Measurements from ENCODE around the gene SH3BGRL. TPM values are rescaled to one million over a fixed set of nuclear protein-coding genes. Genes with fewer than 3 reads are reported as not detected.

Gene SH3BGRL
- total RNA-seq, 4 donors from 2014 or later: 95.9 to 151 (median 113) TPM

DNA sequence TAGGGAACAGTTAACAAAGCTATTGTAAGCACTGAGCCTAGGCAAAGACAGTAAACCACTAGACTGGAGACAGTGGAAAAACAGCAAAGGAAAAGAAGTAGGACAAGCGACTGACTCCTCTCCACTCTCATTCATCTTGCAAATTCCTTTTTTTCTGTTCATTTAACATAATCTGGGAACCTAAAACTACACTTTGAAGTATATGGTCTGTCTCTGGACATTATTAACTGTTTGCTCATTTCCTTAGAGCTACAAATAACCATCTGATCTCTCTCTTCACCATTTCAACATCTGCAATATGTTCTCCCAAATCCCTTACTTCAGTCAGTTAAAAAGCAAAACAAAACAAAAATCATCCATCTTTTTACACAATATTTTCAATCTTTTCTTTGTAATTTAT is 831 bp upstream of the SH3BGRL start:
- Histone ChIP-seq H3K4me1 (peaks cover 0 to 5% (median 0%) of the 10 kb centered on the region in 4 donors), H3K9me3 (no peaks in the 10 kb centered on the region), H3K27me3 (no peaks in the 10 kb centered on the region), H3K4me3 (peak overlapping the region in 3 of 4 donors; percentile 29 to 64 (median 37)), H3K36me3 (no peaks in the 10 kb centered on the region), H3K27ac (peak overlapping the region; percentile 67 to 86 (median 74))
- no peak for DNase-seq (ENCODE audit: low spot score in 2 of 2)
- no peak for TF ChIP-seq POLR2A (IDR thresholded peaks at IDR 0.05)
- TF ChIP-seq, protein P1, sequence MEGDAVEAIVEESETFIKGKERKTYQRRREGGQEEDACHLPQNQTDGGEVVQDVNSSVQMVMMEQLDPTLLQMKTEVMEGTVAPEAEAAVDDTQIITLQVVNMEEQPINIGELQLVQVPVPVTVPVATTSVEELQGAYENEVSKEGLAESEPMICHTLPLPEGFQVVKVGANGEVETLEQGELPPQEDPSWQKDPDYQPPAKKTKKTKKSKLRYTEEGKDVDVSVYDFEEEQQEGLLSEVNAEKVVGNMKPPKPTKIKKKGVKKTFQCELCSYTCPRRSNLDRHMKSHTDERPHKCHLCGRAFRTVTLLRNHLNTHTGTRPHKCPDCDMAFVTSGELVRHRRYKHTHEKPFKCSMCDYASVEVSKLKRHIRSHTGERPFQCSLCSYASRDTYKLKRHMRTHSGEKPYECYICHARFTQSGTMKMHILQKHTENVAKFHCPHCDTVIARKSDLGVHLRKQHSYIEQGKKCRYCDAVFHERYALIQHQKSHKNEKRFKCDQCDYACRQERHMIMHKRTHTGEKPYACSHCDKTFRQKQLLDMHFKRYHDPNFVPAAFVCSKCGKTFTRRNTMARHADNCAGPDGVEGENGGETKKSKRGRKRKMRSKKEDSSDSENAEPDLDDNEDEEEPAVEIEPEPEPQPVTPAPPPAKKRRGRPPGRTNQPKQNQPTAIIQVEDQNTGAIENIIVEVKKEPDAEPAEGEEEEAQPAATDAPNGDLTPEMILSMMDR (IDR thresholded peaks at IDR 0.05): no peak
- TF ChIP-seq EP300 (IDR thresholded peaks at IDR 0.05): no peak
- WGBS, 2 donors: 10 to 42% methylated on average over 1 of the region's 1 CpG

DNA sequence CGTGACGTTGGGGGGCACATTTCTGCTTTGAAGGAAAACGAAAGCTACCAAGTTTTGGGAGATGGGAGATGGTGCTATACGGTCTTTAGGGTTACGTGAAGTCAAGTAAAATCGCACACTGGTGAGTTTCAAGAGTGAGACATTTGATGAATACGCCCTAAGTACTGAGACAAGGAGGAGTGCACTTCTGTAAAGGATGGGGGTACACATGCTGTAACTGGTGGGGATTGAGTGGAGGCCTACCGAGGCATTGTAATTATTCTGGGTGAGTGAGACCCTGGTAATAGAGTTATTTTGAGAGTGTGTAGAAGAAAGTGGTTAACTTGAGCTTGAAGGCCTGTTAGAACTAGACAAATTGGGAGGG is 536 bp downstream of the SH3BGRL start:
- TF ChIP-seq POLR2A (IDR thresholded peaks at IDR 0.05): no peak
- TF ChIP-seq EP300 (IDR thresholded peaks at IDR 0.05): no peak
- H3K9me3 ChIP-seq: no peaks in the 10 kb centered on the region
- peak overlapping the region; percentile 29 to 64 (median 43) for H3K4me3 ChIP-seq
- WGBS, 2 donors: 0 to 32% methylated on average over 7 to 8 of the region's 8 CpGs
- peak overlapping the region; percentile 67 to 86 (median 74) for H3K27ac ChIP-seq
- H3K36me3 ChIP-seq: no peaks in the 10 kb centered on the region
- DNase-seq (ENCODE audit: low spot score in 2 of 2): no peak
- H3K4me1 ChIP-seq: peaks cover 0 to 5% (median 0%) of the 10 kb centered on the region in 4 donors
- no peaks in the 10 kb centered on the region for H3K27me3 ChIP-seq

DNA sequence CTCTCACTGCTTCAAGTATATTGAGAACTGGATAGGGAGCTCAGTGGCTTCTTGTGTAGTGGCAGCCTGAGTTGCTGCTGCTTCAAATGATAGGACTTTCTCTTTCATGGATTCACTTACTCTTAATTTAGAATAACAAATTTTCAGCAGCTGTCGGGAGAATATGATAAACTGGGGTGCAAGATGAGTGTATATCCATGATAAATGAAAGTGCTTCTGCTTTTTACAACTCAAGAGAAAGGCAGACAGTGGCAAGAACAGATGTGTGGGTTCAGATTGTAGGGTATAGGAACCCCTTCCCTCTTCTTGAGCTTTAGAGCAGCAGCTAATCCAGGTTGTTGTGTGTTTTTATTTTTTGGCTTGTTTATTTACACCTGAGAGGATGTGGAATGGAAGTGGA is 1.0 kb downstream of the SH3BGRL start:
- peaks cover 0 to 5% (median 0%) of the 10 kb centered on the region in 4 donors for H3K4me1 ChIP-seq
- DNase-seq (ENCODE audit: low spot score in 2 of 2): no peak
- H3K9me3 ChIP-seq: no peaks in the 10 kb centered on the region
- H3K27ac ChIP-seq: peak overlapping the region; percentile 67 to 86 (median 74)
- 0 to 37% methylated on average over 1 of the region's 1 CpG for WGBS, 2 donors
- H3K36me3 ChIP-seq: no peaks in the 10 kb centered on the region
- TF ChIP-seq EP300 (IDR thresholded peaks at IDR 0.05): no peak
- TF ChIP-seq POLR2A (IDR thresholded peaks at IDR 0.05): no peak
- TF ChIP-seq, protein P1 (IDR thresholded peaks at IDR 0.05): no peak
- no peaks in the 10 kb centered on the region for H3K27me3 ChIP-seq
- H3K4me3 ChIP-seq: peak overlapping the region; percentile 29 to 64 (median 43)

DNA sequence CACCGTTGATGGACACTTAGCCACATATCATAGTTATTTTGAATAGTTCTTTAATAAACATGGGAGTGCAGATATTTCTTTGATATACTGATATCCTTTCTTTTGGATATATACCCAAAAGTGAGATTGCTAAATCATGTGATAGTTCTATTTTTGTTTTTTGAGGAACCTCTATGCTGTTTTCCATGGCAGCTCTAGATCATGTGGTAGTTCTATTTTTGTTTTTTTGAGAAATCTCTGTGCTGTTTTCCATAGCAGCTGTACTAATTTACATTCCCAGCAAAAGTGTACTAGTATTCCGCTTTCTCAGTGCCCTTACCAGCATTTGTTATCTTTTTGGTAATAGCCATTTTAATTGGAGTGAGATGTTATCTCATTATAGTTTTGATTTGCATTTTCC is 3.6 kb downstream of the SH3BGRL start:
- no peak overlapping the region for H3K4me3 ChIP-seq
- H3K36me3 ChIP-seq: no peaks in the 10 kb centered on the region
- 79% methylated on average over 2 of the region's 2 CpGs for WGBS, 2 donors
- H3K27ac ChIP-seq: no peak overlapping the region
- TF ChIP-seq POLR2A (IDR thresholded peaks at IDR 0.05) (no peak), EP300 (IDR thresholded peaks at IDR 0.05) (no peak)
- TF ChIP-seq, protein P1 (IDR thresholded peaks at IDR 0.05): no peak
- no peak for DNase-seq (ENCODE audit: low spot score in 2 of 2)
- H3K27me3 ChIP-seq: no peaks in the 10 kb centered on the region
- H3K9me3 ChIP-seq: no peaks in the 10 kb centered on the region
- H3K4me1 ChIP-seq: peaks cover 0 to 5% (median 0%) of the 10 kb centered on the region in 4 donors

DNA sequence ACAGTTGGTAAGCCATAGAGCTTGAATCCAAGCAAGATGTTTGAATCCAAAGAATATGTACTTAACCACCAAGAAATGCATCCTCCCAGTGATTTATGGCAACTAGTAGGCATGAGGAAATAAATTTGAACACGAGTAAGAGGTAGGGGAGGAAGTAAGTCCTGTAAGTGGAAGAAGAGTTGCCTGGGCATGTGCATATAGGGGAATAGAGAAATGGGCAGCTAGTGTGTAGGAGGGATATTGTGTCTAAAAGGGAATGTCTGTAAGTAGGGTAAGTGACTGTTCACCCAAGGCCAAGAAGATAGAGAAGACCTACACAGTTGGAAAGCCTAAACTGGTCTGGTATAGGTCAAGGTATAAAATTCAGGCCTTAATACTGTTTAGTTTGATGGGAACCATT is 4.6 kb downstream of the SH3BGRL start:
- DNase-seq (ENCODE audit: low spot score in 2 of 2): no peak
- TF ChIP-seq, protein P1 (IDR thresholded peaks at IDR 0.05): no peak
- no peak for TF ChIP-seq POLR2A (IDR thresholded peaks at IDR 0.05)
- TF ChIP-seq EP300 (IDR thresholded peaks at IDR 0.05): no peak
- no peak overlapping the region for H3K4me3 ChIP-seq
- no peaks in the 10 kb centered on the region for H3K27me3 ChIP-seq
- WGBS, 2 donors: 59 to 75% methylated on average over 1 of the region's 1 CpG
- no peak overlapping the region for H3K27ac ChIP-seq
- peaks cover 0 to 5% (median 0%) of the 10 kb centered on the region in 4 donors for H3K4me1 ChIP-seq
- H3K9me3 ChIP-seq: no peaks in the 10 kb centered on the region
- no peaks in the 10 kb centered on the region for H3K36me3 ChIP-seq

DNA sequence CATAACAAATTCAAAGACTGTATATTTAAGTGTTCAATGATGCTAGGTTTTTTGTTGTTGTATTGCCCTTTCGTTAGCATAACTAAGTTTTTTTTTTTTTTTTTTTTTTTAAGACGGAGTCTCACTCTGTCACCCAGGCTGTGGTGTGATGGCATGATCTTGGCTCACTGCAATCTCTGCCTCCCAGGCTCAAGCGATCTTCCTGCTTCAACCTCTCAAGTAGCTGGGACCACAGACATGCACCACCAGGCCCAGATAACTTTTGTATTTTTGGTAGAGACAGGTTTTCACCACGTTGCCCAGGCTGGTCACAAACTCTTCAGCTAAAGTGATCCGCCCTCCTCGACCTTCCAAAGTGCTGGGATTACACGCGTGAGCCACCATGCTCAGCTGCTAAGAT is 7.0 kb downstream of the SH3BGRL start:
- WGBS, 2 donors: 71 to 84% methylated on average over 8 of the region's 8 CpGs
- Histone ChIP-seq H3K27ac (no peak overlapping the region), H3K36me3 (no peaks in the 10 kb centered on the region), H3K4me1 (peaks cover 0 to 5% (median 0%) of the 10 kb centered on the region in 4 donors), H3K4me3 (no peak overlapping the region), H3K27me3 (no peaks in the 10 kb centered on the region), H3K9me3 (no peaks in the 10 kb centered on the region)
- TF ChIP-seq, protein P1 (IDR thresholded peaks at IDR 0.05): no peak
- no peak for TF ChIP-seq EP300 (IDR thresholded peaks at IDR 0.05)
- DNase-seq (ENCODE audit: low spot score in 2 of 2): no peak
